HL-60 (cell line): ENCODE data around the gene FFAR1.
"Not testable (repeated sequence)": the region's sequence is repeated elsewhere in the genome, so short reads cannot be mapped to it uniquely, and the experiment has no call there.

Experiments
- DNase-seq, 2 experiments: peaks; one replicate each; pipeline ENCODE4 v3.0.0-alpha.2; 2010 to 2020; ENCODE audit warnings: low read depth in 1 of 2, low spot score in 1 of 2
- H3K27ac ChIP-seq: fragments of 250-450 bp; sonication (Bioruptor Pico); replicated peaks from 2 replicates; pipeline ENCODE4 v1.5.1; 2020; ENCODE audit warnings: mild to moderate bottlenecking, moderate library complexity
- H3K27me3 ChIP-seq: fragments of 250-450 bp; sonication (Bioruptor Pico); 2 replicates; pipeline ENCODE4 v1.5.1; 2021; ENCODE audit warnings: mild to moderate bottlenecking, moderate library complexity; ENCODE audit not compliant: insufficient read depth, poor library complexity, severe bottlenecking
- H3K4me3 ChIP-seq: replicated peaks from 2 replicates; pipeline ENCODE4 v1.5.1; 2011; ENCODE audit warnings: mild to moderate bottlenecking, control low read depth, low read length; ENCODE audit not compliant: insufficient read depth
- CTCF ChIP-seq: IDR thresholded peaks from one replicate; pipeline ENCODE4 v1.5.1; 2011; ENCODE audit warnings: low read length, control low read depth, inconsistent platforms; ENCODE audit not compliant: insufficient read depth
- GABPA ChIP-seq: IDR thresholded peaks from 2 replicates; pipeline ENCODE4 v1.6.1; 2012; ENCODE audit warnings: low read depth
- POLR2AphosphoS5 ChIP-seq: IDR thresholded peaks from 2 replicates; pipeline ENCODE4 v1.6.1; 2012; ENCODE audit warnings: low read depth
- REST ChIP-seq: IDR thresholded peaks from 2 replicates; pipeline ENCODE4 v1.6.1; 2012; ENCODE audit warnings: low read depth; ENCODE audit not compliant: insufficient replicate concordance
- SPI1 ChIP-seq: IDR thresholded peaks from 2 replicates; pipeline ENCODE4 v1.6.1; 2012; ENCODE audit warnings: low read depth, mild to moderate bottlenecking, borderline replicate concordance

Gene FFAR1

GRCh38 chr19:35357867-35358573 lies 10.3 kb downstream of the FFAR1 start, which contains the start of gene FFAR3:
Gene FFAR3, plus strand, starts transcription at chr19:35358460. Its CDS starts 431 bp downstream, at chr19:35358891.
- Histone ChIP-seq H3K4me3 (no peak within 1 kb of the TSS), H3K27ac (no peak within 1 kb of the TSS), H3K27me3 (no peaks in the 10 kb centered on the region)
- DNase-seq: peak; percentile 45 to 79
- TF ChIP-seq REST: no peak
- peak; percentile 11; the same call in 1 of the 2 replicates for TF ChIP-seq SPI1
- 0 out of 2 replicates have a peak, but pooled peaks have one; percentile 11 for TF ChIP-seq GABPA
- TF ChIP-seq POLR2AphosphoS5: peak; percentile 19; the same call in 1 of the 2 replicates
- no peak for TF ChIP-seq CTCF

- not testable (repeated sequence) for H3K4me3 ChIP-seq, H3K27me3 ChIP-seq, H3K27ac ChIP-seq, DNase-seq
Measured at GRCh38 chr19:35358834-35359233, 11.1 kb downstream of the FFAR1 start.

GRCh38 chr19:35359395-35359794 lies 11.7 kb downstream of the FFAR1 start:
- not testable (repeated sequence) for H3K27me3 ChIP-seq, H3K27ac ChIP-seq, H3K4me3 ChIP-seq, DNase-seq

GRCh38 chr19:35360081-35360480 lies 12.4 kb downstream of the FFAR1 start:
- not testable (repeated sequence) for DNase-seq, H3K4me3 ChIP-seq, H3K27ac ChIP-seq, H3K27me3 ChIP-seq

- no peak overlapping the region for H3K27ac ChIP-seq
- no peak for TF ChIP-seq CTCF
- no peak for TF ChIP-seq REST
- DNase-seq: no peak
- H3K27me3 ChIP-seq: no peaks in the 10 kb centered on the region
- H3K4me3 ChIP-seq: no peak overlapping the region
Measured at GRCh38 chr19:35360880-35361420, 13.2 kb downstream of the FFAR1 start.
